GM12878 (cell line): ENCODE results near the gene MBD3. TPM values are rescaled to one million over a fixed set of nuclear protein-coding genes. Genes with fewer than 3 reads are reported as not detected.

ENCODE experiments used
- ATAC-seq: fragments of 200-7000 bp; cut with Tn5 transposase; 3 replicates; pipeline ENCODE4 v1.9.1; 2020; ENCODE audit warnings: mild to moderate bottlenecking, moderate library complexity
- BruUV-seq: library from RNA; stranded (reverse); fragments of 400-500 nt; replicated peaks from 2 replicates; lab custom pipeline; 2021; lab: Mats Ljungman, UMichigan
- CTCF ChIA-PET: fragments of 300-600 bp; sonication (Branson Sonifier 250); formaldehyde crosslinking; extraction: SDS; loops from one replicate; lab custom pipeline; 2021; ENCODE audit warnings: inconsistent platforms; lab: Yijun Ruan, JAX
- POLR2A ChIA-PET: fragments of 350-600 bp; formaldehyde crosslinking; extraction: SDS; loops from one replicate; lab custom pipeline; 2021; ENCODE audit warnings: inconsistent platforms; lab: Charles Lee
- RAD21 ChIA-PET: fragments of 300-600 bp; sonication (Branson Sonifier 250); formaldehyde crosslinking; loops from one replicate; lab custom pipeline; 2023; ENCODE audit warnings: antibody characterized with exemption; ENCODE audit not compliant: unreplicated experiment; lab: Charles Lee
- SMC1A ChIA-PET: fragments of 300-600 bp; sonication (Branson Sonifier 250); formaldehyde crosslinking; loops from one replicate; lab custom pipeline; 2023; ENCODE audit not compliant: unreplicated experiment, uncharacterized antibody; lab: Charles Lee
- DNase-seq: peaks from one replicate; pipeline ENCODE4 v3.0.0-alpha.2; 2011; ENCODE audit warnings: low read depth, low spot score
- FAIRE-seq: peaks from 3 replicates; lab custom pipeline; 2011; peaks lifted over from hg19 to GRCh38; lab: Jason Lieb, UNC
- H2AFZ ChIP-seq: 2 replicates; pipeline ENCODE4 v1.6.0; 2011; ENCODE audit warnings: low read depth, low read length, control low read depth; ENCODE audit not compliant: control insufficient read depth
- H3K27ac ChIP-seq: 2 replicates; pipeline ENCODE4 v1.5.1; 2011; ENCODE audit warnings: control low read depth; ENCODE audit not compliant: control insufficient read depth, insufficient read depth
- H3K27me3 ChIP-seq, 2 experiments: replicated peaks in 1 of 2; 2 replicates each; pipeline versions ENCODE4 v1.6.0 to v1.6.1; 2011; ENCODE audit warnings: low read length in 1 of 2; ENCODE audit not compliant: control insufficient read depth in 2 of 2, insufficient read depth in 2 of 2
- H3K36me3 ChIP-seq, 2 experiments: 2 replicates each; pipeline ENCODE4 v1.5.1; 2011; ENCODE audit warnings: low read length in 1 of 2; ENCODE audit not compliant: control insufficient read depth in 2 of 2, insufficient read depth in 2 of 2
- H3K4me1 ChIP-seq: 2 replicates; pipeline ENCODE4 v1.6.1; 2011; ENCODE audit warnings: mild to moderate bottlenecking, low read length, moderate library complexity, mixed read lengths; ENCODE audit not compliant: control insufficient read depth, insufficient read depth
- H3K4me2 ChIP-seq: 2 replicates; pipeline ENCODE4 v1.6.0; 2011; ENCODE audit warnings: control low read depth; ENCODE audit not compliant: control insufficient read depth, insufficient read depth
- H3K4me3 ChIP-seq: fragments of 200-600 bp; sonication (generic); 2 replicates; pipeline ENCODE4 v1.5.1; 2016
- H3K79me2 ChIP-seq: 2 replicates; pipeline ENCODE4 v1.6.0; 2011; ENCODE audit warnings: low read length; ENCODE audit not compliant: control insufficient read depth, insufficient read depth
- H3K9ac ChIP-seq: 2 replicates; pipeline ENCODE4 v1.8.0; 2011; ENCODE audit warnings: low read length, control low read depth, mixed read lengths; ENCODE audit not compliant: control insufficient read depth, insufficient read depth
- H3K9me3 ChIP-seq: replicated peaks from 3 replicates; pipeline ENCODE4 v1.5.1; 2011; ENCODE audit warnings: mild to moderate bottlenecking, low read length; ENCODE audit not compliant: control insufficient read depth, insufficient read depth
- H4K20me1 ChIP-seq: 2 replicates; pipeline ENCODE4 v1.6.0; 2011; ENCODE audit not compliant: control insufficient read depth, insufficient read depth
- RBBP5 ChIP-seq: fragments of 200-600 bp; sonication (generic); conservative IDR thresholded peaks from 2 replicates; pipeline ENCODE4 v1.6.1; 2016
- SP1 ChIP-seq: IDR thresholded peaks from one replicate; pipeline ENCODE4 v1.6.1; 2011; ENCODE audit warnings: low read depth, low read length
- TCF3 ChIP-seq: IDR thresholded peaks from 2 replicates; pipeline ENCODE4 v1.6.1; 2012; ENCODE audit warnings: low read depth, mild to moderate bottlenecking, low read length, borderline replicate concordance; ENCODE audit not compliant: insufficient read depth
- WGBS: methylation state at CpG from one replicate; pipeline ENCODE4 v1.1.6; 2016; ENCODE audit warnings: low lambda C conversion rate; ENCODE audit not compliant: insufficient replicate concordance, insufficient coverage; ENCODE audit errors: missing lambda C conversion rate; 5-methylcytosine and 5-hydroxymethylcytosine counted together
- in situ Hi-C: fragments of 300-500 bp; cut with MboI; formaldehyde crosslinking; loops from 9 replicates; pipeline ENCODE4 v1.14.3; 2018; ENCODE audit warnings: mixed read lengths
- intact Hi-C: fragments of 100-400 bp; cut with micrococcal nuclease; formaldehyde crosslinking; loops from one replicate; pipeline ENCODE4 v1.14.2; 2022; ENCODE audit not compliant: unreplicated experiment
- polyA plus RNA-seq, 11 experiments: library from polyadenylated mRNA; depleted of rRNA in 4 of 11; unstranded in 6 of 11; stranded (reverse) in 5 of 11; fragments of >200 nt; fragmentation: Nextera tagmentation in 4 of 11; fragmentation: Illumina TruSeq in 1 of 11; extraction: Ambion mirVana in 4 of 11; extraction: Trizol in 1 of 11; gene quantifications; 1 replicate in 1 of 11; 2 replicates in 10 of 11; pipeline versions ENCODE4 v1.2.1 to v1.2.3, GENCODE V29; 2011 to 2016; ENCODE audit warnings: inconsistent platforms in 2 of 11, missing spikeins in 2 of 11, low read depth in 1 of 11
- total RNA-seq, 4 experiments: library from RNA; depleted of rRNA in 3 of 4; stranded (reverse); fragments of >200 nt in 3 of 4; fragmentation: Illumina TruSeq in 1 of 4; extraction: Trizol in 1 of 4; gene quantifications; 2 replicates each; pipeline versions ENCODE4 v1.2.1 to v1.2.3, GENCODE V29; 2013 to 2021
- TF ChIP-seq, protein P1 (sequence below): IDR thresholded peaks from 2 replicates; pipeline ENCODE4 v1.6.1; 2012; ENCODE audit warnings: low read depth, low read length, improper control_type of control experiment
- TF ChIP-seq, protein P2 (sequence below): IDR thresholded peaks from 2 replicates; pipeline ENCODE4 v1.6.1; 2011; ENCODE audit warnings: borderline replicate concordance, low read depth, mild to moderate bottlenecking, moderate library complexity, mixed read lengths, low read length; ENCODE audit not compliant: insufficient read depth; ENCODE audit errors: extremely low read length

Gene MBD3
- total and polyA plus RNA-seq, 10 of the 15 experiments (the other 5 are each of a cell fraction or from before 2014, with no cell fraction given) = 0.13 to 107 (median 21.9) TPM

DNA sequence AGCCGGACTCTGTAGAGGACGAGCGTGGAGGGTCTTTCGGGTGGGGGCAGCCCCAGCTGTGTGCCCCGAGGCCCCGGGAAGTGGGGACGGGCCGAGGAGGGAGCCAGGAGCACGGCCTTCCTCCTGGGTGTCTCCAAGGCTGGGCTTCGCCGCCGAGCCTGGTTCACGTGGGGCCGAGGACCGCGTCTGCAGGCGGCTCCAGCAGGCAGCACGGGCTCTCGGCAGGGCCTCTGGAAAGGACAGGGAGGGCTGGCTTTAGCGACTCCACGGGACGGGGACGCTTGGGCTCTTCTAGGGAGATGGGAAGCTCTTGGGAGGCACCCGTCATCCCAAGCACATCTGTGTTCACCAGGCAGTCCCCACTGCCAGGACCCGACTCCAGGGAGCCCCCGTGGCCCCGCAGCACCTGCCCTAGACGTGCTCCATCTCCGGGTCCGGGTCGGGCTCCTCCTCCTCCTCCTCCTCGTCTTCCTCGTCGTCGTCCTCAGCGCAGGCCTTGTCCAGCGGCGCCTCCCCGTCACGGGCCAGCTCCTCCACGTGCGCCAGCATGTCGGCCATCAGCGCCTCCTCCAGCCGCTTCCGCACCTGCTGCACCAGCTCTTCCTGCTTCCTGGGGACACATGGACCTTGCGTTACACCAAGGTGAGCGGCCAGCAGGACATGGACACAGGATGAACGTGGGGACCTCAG is 14.6 kb downstream of the MBD3 start (continued):
- TF ChIP-seq, protein P1, sequence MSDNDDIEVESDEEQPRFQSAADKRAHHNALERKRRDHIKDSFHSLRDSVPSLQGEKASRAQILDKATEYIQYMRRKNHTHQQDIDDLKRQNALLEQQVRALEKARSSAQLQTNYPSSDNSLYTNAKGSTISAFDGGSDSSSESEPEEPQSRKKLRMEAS = no peak
- no peak for TF ChIP-seq SP1
- TF ChIP-seq, all 136 proteins: peak for 0

DNA sequence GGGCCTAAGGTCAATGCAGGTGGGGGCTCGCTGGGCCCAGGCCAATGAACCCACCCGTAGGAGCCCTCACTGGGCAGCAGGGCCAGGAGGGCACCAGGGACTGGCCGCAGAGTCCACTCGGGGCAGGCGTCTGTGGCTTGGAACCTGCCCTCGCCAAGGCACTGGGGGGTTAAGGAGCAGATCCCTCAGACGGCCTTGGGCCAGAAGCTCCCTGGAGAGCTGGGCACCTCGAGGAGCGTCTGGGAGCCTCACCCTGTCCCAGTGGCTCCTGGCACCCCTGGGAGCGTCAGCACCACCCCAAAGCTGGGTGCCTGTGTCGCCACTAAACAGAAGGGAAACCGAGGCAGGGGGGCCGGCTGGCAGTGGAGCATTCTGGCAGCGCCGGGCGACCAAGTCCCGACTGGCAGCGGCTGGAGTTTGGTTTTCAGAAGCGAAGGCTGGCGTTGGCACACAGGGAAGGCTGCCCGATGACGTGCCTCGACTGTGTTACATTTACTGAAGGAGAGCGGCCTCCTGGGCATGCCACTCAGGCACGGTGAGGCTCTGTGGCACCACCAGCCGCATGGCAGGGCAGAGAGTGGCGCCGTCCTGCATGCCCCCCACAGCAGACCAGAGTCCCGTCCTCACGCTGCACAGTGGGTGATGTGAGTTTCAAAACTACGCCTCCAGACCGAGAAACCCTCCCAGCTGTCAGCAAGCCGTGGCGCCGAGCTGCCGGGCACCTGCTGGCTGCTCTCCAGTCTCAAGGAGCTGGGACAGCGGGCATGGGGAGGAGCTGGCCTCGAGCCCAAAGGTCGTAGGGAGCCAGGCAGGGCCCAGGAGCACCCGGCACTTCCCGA is 15.4 kb downstream of the MBD3 start:
- POLR2A ChIA-PET = no interaction called here
- TF ChIP-seq, protein P2, sequence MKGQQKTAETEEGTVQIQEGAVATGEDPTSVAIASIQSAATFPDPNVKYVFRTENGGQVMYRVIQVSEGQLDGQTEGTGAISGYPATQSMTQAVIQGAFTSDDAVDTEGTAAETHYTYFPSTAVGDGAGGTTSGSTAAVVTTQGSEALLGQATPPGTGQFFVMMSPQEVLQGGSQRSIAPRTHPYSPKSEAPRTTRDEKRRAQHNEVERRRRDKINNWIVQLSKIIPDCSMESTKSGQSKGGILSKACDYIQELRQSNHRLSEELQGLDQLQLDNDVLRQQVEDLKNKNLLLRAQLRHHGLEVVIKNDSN = no peak
- TF ChIP-seq TCF3 (no peak), RBBP5 (no peak)
- H4K20me1 ChIP-seq = no peaks in the 10 kb centered on the region
- no peak overlapping the region for H3K27ac ChIP-seq
- no peaks in the 10 kb centered on the region for H3K27me3 ChIP-seq
- H3K9ac ChIP-seq = no peak overlapping the region
- no peak overlapping the region for H3K4me2 ChIP-seq
- no peaks in the 10 kb centered on the region for H3K4me1 ChIP-seq
- in situ Hi-C loops (no loop called here), intact Hi-C loops (no loop called here)
- ATAC-seq (no peak), DNase-seq (no peak), FAIRE-seq (no peak)
- no peaks in the 10 kb centered on the region for H3K79me2 ChIP-seq
- no peak overlapping the region for H2AFZ ChIP-seq
- H3K9me3 ChIP-seq = no peaks in the 10 kb centered on the region
- H3K4me3 ChIP-seq = no peak overlapping the region
- WGBS = 91% methylated on average over 41 of the region's 41 CpGs
- RAD21 ChIA-PET = no interaction called here
- CTCF ChIA-PET = interaction anchor here (0.9 kb wide), 1 partner anchor 13 kb away, joined by 3 read pairs; no protein-coding TSS in a partner anchor
- SMC1A ChIA-PET = no interaction called here
- H3K36me3 ChIP-seq = peaks cover 4 to 11% of the 10 kb centered on the region in 2 experiments
- BruUV-seq = no TSS peak
